IPS-NIHi7 (cell line): ENCODE data around the gene NUDT13.
"Not testable (repeated sequence)": the region's sequence is repeated elsewhere in the genome, so short reads cannot be mapped to it uniquely, and the experiment has no call there.

Source experiments
- DNase-seq: peaks from one replicate; pipeline ENCODE4 v3.0.0; 2012; ENCODE audit warnings: mixed read lengths; ENCODE audit errors: extremely low spot score

Gene NUDT13

DNA sequence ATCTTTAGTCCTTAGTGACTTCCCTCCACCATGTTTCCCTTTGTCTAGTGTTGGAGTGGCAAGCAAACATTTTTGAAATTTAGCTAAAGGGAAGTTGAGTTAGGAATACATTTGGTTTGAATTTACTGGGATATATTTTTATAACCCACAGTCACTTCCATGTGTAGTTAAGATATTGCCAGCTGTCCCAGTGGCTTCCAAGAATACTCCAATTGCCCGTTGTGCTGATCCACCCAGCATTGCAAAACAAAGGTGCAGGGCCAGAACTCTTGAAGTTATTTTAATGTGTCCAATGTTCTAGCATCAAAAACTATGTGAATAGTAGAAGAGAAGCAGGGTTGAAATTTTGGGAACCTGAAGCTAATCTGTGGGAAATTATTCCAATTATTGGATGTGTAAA is 11.1 kb upstream of the NUDT13 start:
- no peak for DNase-seq

DNA sequence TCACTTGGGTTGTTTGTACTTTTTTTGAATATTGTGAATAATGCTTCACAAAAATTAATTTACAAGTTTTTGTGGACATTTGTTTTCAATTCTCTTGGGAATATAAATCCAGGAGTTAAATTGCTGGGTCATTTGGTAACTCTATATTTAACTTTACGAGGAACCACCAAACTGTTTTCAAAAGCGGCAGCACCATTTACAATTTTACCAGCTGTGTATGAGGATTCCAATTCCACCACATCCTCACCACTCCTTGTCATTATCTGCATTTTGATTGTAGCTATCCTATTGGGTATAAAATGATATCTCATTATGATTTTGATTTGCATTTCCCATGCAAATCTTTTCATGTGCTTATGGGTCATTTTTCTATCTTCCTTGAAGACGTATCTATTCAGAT is 4.0 kb upstream of the NUDT13 start:
- no peak for DNase-seq

DNA sequence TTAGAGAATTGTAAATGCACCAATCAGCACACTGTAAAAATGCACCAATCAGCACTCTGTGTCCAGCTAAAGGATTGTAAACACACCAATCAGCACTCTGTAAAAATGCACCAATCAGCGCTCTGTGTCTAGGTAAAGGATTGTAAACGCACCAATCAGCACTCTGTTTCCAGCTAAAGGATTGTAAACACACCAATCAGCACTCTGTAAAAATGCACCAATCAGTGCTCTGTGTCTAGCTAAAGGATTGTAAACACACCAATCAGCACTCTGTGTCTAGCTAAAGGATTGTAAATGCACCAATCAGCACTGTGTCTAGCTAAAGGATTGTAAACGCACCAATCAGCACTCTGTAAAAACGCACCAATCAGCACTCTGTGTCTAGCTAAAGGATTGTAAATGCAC is 1.0 kb upstream of the NUDT13 start:
- not testable (repeated sequence) for DNase-seq

DNA sequence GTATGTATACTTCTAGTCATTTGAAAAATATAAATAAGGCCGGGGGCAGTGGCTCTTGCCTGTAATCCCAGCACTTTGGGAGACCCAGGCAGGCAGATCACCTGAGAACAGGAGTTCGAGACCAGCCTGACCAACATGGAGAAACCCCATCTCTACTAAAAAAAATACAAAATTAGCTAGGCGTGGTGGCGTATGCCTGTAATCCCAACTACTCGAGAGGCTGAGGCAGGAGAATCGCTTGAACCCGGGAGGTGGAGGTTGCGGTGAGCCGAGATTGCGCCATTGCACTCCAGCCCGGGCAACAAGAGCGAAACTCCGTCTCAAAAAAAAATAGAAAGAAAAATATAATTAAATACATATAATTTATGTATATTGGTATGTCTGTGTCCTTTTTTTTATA is 1.8 kb downstream of the NUDT13 start:
- not testable (repeated sequence) for DNase-seq

DNA sequence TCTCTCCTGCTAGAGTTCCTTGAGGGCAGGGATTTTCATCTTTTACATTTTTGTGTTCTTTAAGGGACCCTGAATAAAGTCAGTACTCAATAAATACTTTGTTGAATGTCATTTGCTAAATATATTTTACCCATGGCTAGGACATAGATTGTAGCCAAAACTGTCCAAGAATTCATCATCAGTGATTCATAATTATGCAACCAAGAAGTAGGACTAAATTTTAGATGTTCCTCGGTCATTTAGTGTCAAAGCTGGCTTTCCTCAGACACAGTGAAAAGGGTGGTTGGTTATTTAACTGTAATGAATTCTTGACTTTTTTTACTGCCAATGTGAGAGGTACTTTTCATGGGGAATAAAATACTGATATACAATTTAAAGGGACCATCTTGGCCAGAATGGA is 3.3 kb downstream of the NUDT13 start:
- DNase-seq: no peak

DNA sequence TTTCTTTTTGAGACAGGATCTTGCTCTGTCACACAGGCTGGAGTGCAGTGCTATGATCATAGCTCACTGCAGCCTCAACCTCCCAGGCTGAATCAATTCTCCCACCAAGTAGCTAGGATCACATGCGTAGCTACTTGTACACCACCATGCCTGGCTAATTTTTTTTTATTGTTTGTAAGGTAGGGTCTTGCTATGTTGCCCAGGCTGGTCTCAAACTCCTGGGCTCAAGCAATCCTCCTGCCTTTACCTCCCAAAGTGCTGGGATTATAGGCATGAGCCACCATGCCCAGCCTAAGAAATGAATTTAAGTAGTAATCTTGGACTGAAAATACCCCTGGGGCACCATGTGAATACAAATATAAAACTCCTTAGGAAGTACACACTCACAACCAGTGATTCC is 5.8 kb downstream of the NUDT13 start:
- DNase-seq: no peak

DNA sequence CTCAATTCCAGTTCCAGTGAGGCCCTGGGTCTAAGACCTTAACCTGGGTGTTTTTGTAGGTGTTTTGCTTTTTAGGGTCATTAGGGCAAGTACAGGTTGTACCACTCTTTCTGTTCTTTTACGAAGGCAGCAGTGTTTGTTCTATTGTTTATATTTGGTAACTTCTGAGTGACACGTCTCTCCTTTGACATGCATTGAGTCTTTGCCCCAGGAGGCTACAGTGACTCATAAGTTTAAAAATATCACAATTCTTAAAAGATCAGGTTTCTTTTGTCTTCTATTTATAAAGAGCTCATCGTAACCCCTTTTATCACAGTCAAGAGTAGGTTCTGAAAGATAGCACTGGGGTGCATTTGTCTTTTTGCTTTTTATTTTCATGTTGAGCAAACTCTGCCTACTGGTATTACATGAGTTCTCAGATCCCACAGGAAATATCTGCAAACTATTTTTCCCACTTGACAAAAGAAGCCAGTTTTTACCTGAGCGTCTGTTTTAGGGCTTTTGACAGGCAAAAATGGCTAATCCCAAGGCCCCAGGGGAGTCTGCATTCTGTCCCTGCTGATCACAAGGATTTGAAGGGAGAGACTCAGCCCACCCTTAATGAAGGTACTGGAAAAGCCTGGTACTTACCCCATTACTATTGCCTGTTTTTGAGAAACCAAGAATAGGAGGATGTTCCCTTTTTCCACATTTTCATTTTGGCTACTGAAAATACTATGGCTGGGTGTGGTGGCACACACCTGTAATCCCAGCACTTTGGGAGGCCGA is 7.9 kb downstream of the NUDT13 start:
- DNase-seq: no peak

DNA sequence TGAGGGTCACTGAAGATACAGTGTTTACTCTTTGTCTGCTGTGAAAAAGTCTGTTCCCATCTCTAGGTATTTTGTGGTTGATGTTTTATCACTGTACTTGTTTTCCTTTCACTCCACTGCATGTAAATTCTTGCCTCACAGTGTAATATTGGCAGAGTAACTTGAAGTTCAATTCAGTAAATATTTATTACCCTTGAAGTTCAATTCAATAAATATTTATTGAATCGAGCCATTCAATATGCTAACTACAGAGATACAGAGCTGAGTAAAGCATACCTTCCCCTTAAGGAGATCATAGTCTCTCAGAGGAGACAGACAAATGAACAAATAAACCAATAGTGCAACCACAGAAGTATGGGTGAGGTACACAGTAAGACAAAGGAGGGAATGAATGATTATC is 9.2 kb downstream of the NUDT13 start:
- DNase-seq: no peak

DNA sequence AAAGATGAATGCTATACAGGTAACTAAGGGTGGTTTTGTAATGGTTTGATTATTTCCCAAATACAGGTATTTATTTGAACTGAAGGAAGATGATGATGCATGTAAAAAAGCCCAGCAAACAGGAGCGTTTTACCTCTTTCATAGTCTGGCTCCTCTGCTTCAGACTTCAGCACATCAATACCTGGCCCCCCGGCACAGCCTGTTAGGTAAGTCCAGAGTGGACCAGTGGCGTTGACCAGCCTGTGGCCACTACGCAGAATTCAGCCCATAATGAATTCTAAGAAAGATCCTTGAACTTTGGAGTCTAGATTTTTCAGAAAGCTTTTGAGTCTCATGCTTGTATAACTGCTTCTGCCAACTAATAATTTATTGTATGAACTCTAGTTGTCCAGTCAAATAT is 9.7 kb downstream of the NUDT13 start:
- no peak for DNase-seq

DNA sequence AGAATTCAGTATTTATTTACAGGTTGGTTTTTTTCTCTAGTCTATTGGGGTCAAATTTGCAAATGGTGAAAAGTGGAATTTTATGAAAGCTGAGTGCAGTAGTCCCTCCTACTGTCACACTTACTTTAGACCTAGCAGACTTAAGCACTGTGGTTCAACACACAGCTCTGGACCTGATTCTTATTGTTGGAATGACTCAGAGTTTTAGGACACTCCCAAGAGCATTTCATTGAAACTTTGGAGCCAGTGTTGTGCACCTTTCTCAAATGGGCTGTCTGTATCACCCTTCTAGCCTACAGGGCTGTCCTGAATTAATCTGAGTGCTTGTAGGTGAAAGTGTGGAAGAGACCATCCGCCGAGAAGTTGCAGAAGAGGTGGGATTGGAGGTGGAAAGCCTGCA is 16.1 kb downstream of the NUDT13 start:
- no peak for DNase-seq

DNA sequence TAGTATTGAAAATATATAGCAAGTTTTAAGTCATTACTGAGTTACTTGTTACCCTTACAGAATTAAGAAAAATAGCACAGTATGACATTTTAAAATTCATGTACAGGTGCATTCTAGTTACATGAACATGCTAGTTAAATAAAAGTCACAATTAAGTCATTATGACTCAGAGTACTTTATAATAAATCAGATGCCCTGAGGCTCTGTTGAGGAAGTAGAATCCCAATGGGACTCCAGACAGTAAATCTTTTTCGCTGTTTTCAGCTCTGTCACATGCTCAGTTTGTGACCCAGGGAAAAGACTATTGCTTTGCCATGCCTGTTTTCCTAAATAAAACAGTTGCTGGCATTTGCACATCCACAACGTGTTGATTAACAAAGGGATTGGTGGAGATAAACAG is 21.0 kb downstream of the NUDT13 start:
- DNase-seq: no peak

DNA sequence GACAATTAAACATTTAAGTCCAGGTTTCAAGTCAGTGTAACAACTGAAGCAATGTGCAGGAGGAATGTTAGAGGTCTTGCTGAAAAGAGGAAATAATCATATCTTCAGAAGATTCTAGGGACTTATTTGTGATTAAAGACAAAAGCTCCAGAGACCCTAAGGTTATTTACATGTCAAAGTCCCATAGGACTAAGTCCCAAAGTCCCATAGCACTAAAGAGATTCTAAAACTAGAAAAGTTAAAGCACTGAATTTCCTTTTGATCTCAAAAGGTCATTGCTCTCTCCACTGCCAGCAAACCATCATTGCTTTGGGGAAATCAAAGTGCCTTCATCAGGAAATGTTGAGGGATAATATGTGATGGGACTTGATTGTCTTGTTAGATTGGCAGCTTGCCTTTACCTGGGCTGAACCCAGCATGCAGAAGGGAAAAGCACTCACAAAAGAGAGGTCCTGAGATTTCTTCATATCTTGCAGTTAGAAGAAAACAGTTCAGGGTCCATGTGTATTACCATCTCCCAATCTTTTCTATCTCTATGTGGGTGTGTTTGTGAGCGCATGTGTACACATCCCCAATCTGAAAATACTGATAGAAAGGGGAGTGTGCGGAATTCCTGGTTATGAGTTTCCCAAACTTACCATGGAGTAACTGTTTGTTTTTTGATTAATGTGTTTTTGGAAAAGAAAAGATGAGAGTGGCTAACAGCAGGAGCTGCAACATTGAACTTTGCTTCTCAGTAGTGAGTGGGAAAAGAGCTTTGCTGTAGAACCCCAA is 21.8 kb downstream of the NUDT13 start:
- DNase-seq: no peak

DNA sequence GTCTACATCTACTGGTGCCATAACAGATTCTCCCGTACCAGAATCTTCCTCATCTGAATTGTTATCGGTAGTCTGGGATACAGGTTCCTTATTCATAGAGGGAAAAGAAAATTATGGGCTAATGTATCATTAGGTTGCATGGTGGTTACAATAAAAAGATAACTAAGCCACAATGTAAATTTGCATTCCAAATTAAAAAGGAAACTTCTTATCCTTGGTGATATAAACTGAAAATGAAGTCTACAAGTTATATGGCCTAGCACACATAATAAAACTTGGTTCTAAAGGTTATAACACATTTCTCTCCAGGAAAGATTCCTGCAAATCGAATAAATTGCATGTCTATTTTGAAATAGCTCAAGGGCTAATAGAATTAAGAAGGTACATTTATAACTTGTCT is 24.5 kb downstream of the NUDT13 start:
- no peak for DNase-seq

DNA sequence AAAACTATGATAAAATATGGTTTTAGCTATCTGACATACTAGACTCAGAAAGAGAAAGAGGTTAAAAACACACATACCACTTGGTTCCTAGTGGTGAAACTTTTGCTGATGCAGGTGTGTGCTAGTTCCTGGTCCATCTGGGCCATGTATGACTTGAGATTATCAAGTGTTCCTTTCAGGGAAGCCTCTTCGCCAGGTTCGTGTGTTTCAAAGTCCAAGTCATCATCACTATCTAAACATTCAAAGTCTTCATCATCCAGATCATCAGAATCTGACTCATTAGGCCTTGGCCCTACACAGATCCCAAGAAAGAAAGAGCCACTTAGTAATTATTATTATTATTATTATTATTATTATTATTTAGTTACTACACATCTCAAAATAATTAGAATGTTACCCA is 26.4 kb downstream of the NUDT13 start:
- no peak for DNase-seq

DNA sequence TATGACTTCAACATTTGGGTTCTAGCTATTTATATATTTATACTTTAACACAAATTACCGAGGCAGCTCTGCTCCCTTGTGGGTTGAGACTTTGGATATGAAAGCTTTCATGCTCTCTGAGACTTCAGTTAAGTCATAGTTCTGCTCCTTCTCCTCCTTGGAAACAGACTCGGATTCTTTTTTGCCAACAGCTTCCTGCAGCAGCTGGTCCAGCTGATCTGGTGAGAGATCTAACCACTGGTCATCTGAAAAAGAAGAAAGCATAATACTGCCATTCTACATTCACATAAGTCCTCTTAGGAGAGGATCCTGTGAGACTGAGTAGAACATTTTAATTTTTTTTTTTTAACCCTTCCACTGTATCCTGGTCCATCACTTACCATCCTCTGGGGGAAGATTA is 29.0 kb downstream of the NUDT13 start:
- DNase-seq: no peak

DNA sequence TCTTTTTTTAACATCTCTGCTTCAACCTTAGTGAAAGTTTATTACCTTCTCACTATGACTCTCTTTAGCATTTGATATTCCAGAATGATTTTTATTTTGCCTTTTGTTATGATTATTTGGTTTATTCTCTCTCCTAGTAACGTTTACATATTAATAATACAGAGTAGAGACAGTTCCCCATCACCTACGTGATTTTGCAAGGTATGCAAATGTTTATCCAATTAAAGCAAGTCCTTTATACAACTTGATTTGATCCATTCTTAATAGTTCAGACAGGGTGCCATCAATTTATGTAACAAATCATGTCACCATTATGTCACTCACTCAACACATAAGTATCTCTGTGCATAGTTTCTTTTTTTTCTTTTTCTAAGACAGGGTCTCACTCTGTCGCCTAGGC is 31.3 kb downstream of the NUDT13 start:
- no peak for DNase-seq

DNA sequence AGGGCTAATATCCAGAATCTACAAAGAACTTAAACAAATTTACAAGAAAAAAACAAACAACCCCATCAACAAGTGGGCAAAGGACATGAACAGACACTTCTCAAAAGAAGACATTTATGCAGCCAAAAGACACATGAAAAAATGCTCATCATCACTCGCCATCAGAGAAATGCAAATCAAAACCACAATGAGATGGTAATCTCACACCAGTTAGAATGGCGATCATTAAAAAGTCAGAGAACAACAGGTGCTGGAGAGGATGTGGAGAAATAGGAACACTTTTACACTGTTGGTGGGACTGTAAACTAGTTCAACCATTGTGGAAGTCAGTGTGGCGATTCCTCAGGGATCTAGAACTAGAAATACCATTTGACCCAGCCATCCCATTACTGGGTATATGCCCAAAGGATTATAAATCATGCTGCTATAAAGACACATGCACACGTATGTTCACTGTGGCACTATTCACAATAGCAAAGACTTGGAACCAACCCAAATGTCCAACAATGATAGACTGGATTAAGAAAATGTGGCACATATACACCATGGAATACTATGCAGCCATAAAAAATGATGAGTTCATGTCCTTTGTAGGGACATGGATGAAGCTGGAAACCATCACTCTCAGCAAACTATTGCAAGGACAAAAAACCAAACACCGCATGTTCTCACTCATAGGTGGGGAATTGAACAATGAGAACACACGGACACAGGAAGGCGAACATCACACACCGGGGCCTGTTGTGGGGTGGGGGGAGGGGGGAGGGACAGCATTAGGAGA is 40.6 kb downstream of the NUDT13 start:
- DNase-seq: not testable (repeated sequence)

DNA sequence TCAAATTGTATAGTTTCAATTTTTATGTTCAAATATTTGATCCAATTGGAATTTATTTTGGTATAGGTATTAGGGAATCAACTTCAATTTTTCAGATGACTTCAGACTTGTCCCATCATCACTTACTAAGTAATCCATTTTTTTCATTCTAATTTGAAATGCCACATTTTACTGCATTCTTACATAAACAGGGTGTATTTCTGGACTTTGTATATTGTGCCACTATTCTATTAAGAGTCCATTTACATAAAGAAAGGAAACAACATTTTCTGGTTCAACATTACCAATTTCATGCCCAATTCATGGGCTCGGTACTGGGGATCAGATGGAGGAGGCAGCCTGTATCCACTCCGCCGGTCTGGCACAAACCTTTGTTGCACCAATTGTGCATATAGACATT is 41.8 kb downstream of the NUDT13 start:
- DNase-seq: no peak

DNA sequence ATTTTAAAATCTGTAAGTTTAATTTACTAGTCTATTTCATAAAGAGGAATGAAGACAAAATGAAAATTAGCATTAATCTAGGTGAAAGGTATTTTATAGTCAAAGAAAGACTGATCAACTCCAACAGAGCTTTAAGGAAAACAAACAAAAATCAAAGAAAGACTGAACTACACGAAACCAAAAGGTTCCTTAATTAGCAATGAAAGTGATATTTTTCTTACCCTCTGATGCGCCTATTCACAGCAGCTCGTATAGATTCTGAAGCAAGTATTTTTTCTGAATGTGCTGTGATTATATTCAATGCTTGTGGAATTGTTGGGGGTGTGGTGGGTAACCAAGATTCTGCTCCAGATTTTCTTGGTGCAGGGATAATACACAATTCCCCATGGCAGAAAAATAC is 45.8 kb downstream of the NUDT13 start:
- DNase-seq: no peak

DNA sequence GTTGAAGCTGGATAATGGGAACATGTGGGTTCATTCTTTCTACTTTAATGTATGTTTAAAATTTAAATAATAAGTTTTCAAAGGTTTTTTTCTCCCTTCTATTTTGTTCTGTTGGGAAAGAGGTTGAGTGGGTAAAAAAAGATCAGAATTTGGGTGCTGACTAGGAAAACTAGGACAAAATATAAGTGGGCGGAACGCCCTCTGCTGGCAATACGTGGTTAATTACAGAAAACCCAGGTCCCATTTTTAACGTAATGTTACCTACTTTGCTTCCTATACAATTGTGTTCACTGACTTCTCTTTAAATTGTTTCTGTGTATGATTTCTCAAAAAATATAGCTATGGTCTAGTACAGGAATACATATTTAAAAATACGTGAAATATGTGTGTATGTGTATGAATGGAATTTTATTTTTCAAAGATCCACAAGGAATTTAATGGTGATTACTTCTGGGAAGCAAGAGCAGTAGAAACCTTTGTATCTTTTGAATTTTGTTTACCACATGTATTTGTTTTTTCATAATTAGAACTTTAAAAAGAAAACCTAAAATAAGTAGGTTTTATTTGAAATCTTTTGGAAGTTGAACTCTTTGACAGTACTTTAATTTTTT is 48.9 kb downstream of the NUDT13 start:
- peak; percentile 60 for DNase-seq

DNA sequence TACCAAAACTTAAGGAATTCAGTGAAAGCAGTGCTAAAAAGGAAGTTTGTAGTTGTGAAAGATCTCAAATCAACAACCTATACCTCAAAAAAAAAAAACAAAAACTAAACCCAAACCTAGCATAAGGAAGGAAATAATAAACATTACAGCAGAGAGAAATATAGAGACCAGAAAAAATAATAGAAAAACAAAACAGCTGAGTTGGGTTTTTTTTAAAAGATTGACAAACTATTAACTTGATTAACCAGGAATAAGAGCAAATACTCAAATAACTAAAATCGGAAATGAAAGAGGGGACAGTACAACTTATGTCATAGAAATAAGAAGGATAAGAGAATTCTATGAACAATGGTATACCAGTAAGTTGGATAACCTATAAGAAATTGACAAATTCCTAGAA is 50.8 kb downstream of the NUDT13 start:
- DNase-seq: no peak

DNA sequence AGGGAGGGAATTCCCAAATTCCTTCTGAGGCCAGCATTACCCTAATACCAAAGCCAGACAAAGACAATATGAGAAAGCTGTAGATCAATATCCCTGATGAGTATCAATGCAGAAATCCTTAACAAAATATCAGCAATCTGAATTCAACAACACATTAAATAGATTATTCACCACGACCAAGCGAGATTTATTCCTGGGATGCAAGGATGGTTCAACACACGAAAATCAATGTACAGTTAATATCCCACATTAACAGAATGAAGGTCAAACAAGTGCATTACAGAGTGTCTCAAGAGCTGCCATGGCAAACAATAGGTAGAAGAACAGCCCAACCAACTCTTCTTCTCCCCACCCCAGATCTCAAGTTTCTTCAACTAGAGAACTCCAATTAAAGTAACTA is 51.4 kb downstream of the NUDT13 start:
- DNase-seq: no peak
